Neural cell (in vitro differentiated cells): ENCODE data around the gene HSBP1.

Experiments
- EP300 ChIP-seq: fragments of 450-650 bp; conservative IDR thresholded peaks from 2 replicates; pipeline ENCODE4 v1.6.1; 2014; ENCODE audit warnings: antibody characterized with exemption, mild to moderate bottlenecking, moderate library complexity; ENCODE audit not compliant: poor library complexity, severe bottlenecking
- EZH2 ChIP-seq: fragments of 200-600, 300-800 bp; shearing (Covaris generic), sonication (generic); IDR thresholded peaks from 2 replicates; pipeline ENCODE4 v1.6.1; 2014; ENCODE audit warnings: antibody characterized with exemption, low read length, borderline replicate concordance, mild to moderate bottlenecking; ENCODE audit not compliant: insufficient read depth, poor library complexity, severe bottlenecking
- POLR2AphosphoS5 ChIP-seq: IDR thresholded peaks from 2 replicates; pipeline ENCODE4 v1.6.1; 2012
- RAD21 ChIP-seq: fragments of 450-650 bp; conservative IDR thresholded peaks from 2 replicates; pipeline ENCODE4 v1.6.1; 2014; ENCODE audit warnings: antibody characterized with exemption, mild to moderate bottlenecking, moderate library complexity
- SMC3 ChIP-seq: fragments of 450-650 bp; conservative IDR thresholded peaks from 2 replicates; pipeline ENCODE4 v1.6.1; 2014; ENCODE audit warnings: antibody characterized with exemption, mild to moderate bottlenecking, moderate library complexity; ENCODE audit not compliant: poor library complexity
- TAF1 ChIP-seq: IDR thresholded peaks from 2 replicates; pipeline ENCODE4 v1.6.1; 2012; ENCODE audit warnings: low read depth
- TF ChIP-seq, protein P1 (sequence below): fragments of 450-650 bp; IDR thresholded peaks from 2 replicates; pipeline ENCODE4 v1.5.1; 2014; ENCODE audit warnings: antibody characterized with exemption, mild to moderate bottlenecking, moderate library complexity; ENCODE audit not compliant: poor library complexity, severe bottlenecking
- TF ChIP-seq, protein P2 (sequence below): IDR thresholded peaks from 2 replicates; pipeline ENCODE4 v1.6.1; 2012; ENCODE audit warnings: borderline replicate concordance

DNA sequence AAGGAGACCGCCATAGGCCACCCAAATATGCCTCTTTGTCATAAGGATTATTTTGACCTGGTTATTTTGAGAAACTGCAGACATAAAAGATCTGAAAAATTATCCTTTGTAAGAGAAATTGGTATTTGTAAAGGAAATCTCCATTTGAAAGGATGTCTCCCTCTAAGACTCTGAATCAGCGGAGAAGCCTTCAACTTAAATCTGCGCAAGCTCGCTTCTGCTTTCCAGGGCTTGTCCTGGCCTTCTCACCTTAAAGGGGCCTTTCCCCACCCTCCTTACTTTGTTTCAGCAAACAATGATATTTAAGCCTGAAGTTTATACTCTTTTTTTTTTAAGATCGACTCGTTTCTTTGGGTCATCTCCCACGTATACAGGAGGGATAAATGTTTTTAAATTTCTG is 34.5 kb downstream of the HSBP1 start:
- TF ChIP-seq EZH2 (no peak), POLR2AphosphoS5 (no peak), RAD21 (no peak), EP300 (no peak), TAF1 (no peak), SMC3 (no peak)
- TF ChIP-seq, protein P1, sequence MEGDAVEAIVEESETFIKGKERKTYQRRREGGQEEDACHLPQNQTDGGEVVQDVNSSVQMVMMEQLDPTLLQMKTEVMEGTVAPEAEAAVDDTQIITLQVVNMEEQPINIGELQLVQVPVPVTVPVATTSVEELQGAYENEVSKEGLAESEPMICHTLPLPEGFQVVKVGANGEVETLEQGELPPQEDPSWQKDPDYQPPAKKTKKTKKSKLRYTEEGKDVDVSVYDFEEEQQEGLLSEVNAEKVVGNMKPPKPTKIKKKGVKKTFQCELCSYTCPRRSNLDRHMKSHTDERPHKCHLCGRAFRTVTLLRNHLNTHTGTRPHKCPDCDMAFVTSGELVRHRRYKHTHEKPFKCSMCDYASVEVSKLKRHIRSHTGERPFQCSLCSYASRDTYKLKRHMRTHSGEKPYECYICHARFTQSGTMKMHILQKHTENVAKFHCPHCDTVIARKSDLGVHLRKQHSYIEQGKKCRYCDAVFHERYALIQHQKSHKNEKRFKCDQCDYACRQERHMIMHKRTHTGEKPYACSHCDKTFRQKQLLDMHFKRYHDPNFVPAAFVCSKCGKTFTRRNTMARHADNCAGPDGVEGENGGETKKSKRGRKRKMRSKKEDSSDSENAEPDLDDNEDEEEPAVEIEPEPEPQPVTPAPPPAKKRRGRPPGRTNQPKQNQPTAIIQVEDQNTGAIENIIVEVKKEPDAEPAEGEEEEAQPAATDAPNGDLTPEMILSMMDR, result no peak
- TF ChIP-seq, protein P2, sequence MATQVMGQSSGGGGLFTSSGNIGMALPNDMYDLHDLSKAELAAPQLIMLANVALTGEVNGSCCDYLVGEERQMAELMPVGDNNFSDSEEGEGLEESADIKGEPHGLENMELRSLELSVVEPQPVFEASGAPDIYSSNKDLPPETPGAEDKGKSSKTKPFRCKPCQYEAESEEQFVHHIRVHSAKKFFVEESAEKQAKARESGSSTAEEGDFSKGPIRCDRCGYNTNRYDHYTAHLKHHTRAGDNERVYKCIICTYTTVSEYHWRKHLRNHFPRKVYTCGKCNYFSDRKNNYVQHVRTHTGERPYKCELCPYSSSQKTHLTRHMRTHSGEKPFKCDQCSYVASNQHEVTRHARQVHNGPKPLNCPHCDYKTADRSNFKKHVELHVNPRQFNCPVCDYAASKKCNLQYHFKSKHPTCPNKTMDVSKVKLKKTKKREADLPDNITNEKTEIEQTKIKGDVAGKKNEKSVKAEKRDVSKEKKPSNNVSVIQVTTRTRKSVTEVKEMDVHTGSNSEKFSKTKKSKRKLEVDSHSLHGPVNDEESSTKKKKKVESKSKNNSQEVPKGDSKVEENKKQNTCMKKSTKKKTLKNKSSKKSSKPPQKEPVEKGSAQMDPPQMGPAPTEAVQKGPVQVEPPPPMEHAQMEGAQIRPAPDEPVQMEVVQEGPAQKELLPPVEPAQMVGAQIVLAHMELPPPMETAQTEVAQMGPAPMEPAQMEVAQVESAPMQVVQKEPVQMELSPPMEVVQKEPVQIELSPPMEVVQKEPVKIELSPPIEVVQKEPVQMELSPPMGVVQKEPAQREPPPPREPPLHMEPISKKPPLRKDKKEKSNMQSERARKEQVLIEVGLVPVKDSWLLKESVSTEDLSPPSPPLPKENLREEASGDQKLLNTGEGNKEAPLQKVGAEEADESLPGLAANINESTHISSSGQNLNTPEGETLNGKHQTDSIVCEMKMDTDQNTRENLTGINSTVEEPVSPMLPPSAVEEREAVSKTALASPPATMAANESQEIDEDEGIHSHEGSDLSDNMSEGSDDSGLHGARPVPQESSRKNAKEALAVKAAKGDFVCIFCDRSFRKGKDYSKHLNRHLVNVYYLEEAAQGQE, result no peak
